T-helper 1 cell (primary cell): ENCODE measurements around the gene GALNT9.

Source experiments
- DNase-seq, 5 donors: peaks; one replicate each; pipeline ENCODE4 v3.0.0-alpha.2; 2012 to 2020

GALNT9 gene

GRCh38 chr12:132324841-132325732 is 4.3 kb downstream of the GALNT9 start:
- no peak for DNase-seq

DNA sequence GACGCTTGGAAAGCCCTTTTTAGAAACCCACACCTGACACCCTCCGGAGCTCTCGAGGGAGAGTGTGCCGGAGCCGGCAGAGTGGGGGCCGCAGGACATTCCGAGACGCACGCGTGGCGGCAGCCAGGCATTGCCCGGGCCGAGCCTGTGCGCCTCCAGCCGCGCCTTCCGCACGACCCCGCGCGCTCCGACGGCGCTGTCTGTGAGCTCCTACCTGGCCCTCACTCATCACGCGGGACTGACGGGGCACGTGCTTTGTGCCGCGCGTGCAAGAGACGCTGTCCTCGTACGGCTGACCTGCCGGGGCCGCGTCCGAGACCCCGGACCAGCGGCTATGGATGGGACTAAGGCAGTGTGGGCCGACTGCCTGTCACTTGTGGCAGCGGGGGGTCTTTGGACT is 5.2 kb downstream of the GALNT9 start:
- no peak for DNase-seq

DNA sequence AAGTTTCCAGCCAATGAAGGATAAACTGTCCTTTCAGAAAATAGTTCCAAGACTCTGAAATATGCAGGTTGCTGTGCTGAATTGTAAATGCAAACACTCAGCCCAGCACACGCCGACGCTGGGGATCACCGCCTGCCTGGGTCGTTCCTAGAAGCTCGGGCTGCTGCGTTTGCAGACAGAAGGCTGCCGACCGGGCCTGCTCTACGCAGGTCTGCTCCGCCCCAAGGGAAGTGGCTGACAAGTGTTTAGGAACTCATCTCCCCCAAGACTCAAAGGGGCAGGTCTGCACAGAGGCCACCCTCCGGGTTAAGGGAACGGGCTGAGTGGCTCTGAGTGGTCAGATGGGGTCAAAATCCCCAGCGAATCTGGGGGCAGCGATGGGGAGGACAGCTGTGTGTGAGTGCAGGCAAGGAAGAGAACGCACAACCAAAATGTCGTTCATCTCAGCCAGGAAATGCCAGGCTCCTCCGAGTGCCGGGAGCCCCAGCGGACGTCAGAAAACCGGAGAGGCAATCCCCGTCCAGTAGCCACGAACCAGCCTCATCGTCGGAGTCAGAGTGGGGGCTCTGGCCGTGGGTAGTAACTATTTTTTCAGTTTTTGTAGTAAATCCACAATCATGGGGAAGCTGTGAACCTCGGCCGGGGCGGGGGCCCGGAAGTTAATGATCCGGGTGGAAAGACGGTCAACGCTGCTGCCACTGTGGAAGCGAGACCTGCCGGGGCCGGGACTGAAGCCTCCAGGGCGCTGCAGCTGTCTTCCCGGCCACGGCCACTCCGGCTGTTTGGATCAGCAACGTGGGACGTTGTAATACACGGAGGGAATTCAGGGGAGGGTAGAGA is 6.0 kb downstream of the GALNT9 start:
- peak in 1 of 5 donors; percentile 5 for DNase-seq

DNA sequence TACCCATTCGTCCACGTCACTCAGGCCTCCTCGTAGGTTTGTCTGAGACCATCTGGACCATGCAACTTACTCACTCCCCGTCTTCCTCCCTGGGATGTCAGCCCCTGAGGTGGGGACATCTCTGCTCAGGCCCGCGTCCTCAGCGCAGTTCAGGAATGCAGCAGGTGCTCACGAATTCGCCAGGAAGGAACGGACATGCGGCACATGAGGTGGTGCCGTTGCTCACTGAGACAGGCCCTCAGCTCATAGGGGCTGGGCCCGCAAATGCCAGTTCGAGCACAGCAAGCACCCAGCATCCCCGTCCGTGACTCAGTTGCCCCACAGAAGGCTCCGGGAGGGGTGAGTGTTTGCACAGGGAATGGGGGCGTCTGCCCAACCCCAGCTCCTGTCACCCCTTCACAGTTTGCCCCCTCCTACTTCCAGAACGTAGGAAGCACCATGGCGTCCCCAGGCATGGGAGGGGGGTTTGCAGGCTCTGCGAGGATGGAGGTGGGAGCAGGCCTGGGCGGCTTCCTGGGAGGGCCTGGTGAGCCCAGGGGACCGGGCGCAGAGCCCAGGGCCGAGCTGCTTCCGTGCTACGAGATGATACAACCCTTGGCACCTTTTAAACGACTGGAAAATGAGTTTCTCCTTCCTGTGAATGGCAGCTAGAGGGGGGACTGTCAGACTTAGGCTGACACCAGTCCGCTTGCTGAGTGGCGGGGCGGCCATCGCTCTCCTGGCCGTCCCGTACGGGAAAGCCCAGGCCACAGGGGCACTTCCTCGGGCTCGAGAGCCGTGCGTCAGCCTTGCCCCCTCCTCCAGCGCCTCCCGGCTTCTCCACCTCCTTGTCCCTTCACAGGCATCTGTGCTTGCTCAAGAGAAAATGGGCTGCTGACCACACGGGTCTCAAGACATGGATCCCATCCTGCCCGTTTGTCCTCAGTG is 6.9 kb downstream of the GALNT9 start:
- DNase-seq = no peak

GRCh38 chr12:132321321-132322118 is 7.9 kb downstream of the GALNT9 start:
- no peak for DNase-seq

GRCh38 chr12:132320767-132321211 is 8.6 kb downstream of the GALNT9 start:
- DNase-seq = no peak

GRCh38 chr12:132319991-132320570 is 9.3 kb downstream of the GALNT9 start:
- no peak for DNase-seq

- DNase-seq = no peak
Measured at GRCh38 chr12:132319359-132319950, 9.9 kb downstream of the GALNT9 start.

GRCh38 chr12:132318618-132319033 is 10.8 kb downstream of the GALNT9 start:
- DNase-seq = no peak

- DNase-seq = no peak
Measured at GRCh38 chr12:132318135-132318534, 11.3 kb downstream of the GALNT9 start.

GRCh38 chr12:132317233-132317938 is 12.0 kb downstream of the GALNT9 start:
- no peak for DNase-seq

DNA sequence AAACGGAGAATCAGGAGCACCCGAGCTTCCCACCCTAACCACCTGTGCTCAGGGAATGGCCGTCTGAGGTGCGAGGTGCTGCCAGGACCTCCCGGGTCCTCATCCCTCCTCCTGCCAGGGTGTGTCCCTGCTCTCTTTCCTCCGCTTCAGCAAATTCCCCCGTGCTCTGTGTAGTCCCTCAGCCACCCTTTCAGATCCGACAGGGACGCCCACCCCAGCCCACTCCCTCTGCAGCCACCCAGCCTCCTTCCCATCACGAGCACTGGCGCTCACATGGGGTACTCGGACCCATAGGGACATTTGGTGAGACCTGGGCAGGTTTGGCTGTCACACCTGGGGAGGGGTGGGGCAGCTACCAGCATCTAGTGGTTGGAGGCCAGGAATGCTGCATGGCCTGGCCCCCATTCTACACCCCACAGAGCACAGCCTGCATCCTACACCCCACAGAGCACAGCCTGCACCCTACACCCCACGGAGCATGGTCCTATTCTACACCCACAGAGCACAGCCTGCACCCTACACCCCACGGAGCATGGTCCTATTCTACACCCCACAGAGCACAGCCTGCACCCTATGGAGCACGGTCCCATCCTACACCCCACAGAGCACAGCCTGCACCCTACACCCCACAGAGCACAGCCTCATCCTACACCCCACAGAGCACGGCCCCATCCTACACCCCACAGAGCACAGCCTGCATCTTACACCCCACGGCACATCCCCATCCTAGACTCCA is 12.7 kb downstream of the GALNT9 start:
- DNase-seq = no peak

- no peak for DNase-seq
Measured at GRCh38 chr12:132315951-132316350, 13.4 kb downstream of the GALNT9 start.

DNA sequence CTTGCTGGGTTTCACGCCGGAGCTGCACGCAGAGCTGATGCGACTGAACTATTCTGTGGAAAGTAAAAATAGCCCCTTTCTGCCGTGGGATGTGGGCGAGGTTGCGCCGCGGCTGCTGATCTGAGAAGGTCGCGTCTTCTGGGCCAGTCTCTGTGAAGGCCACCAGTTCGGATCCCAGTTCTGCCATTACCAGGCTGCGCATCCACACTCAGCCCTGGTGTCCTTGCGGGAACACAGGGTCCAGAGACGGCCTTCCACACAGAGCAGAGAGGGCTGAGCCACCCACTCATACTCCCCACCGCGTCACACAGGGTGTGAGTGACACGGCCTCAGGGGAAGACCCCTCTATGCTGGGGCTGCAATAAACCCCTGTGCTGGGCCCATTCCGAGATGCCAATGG is 13.9 kb downstream of the GALNT9 start:
- DNase-seq = no peak

GRCh38 chr12:132314516-132315233 is 14.7 kb downstream of the GALNT9 start:
- no peak for DNase-seq

DNA sequence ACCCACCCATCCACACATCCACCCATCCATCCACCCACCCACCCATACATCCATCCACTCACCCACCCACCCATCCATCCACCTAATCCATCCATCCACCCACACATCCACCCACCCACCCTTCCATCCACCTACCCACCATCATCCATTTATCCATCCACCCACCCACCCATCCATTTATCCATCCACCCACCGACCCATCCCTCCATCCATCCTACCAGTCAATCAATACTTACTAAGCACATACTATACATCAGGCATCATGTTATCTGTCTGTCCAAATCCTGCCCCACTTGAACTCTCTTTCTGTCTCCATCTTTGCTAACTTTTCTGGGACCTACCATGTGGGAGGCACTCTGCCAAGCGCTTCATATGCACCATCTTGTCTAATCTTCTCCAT is 15.4 kb downstream of the GALNT9 start:
- DNase-seq = no peak

GRCh38 chr12:132313182-132313581 is 16.2 kb downstream of the GALNT9 start:
- no peak for DNase-seq

GRCh38 chr12:132312516-132312915 is 16.9 kb downstream of the GALNT9 start:
- DNase-seq = no peak
